Ammon's horn (tissue), 1 donor: ENCODE data around the gene TPPP.
"Not testable (repeated sequence)": the region's sequence is repeated elsewhere in the genome, so short reads cannot be mapped to it uniquely, and the experiment has no call there.

Source experiments
- DNase-seq: peaks from one replicate; pipeline ENCODE4 v3.0.0-alpha.2; 2016; ENCODE audit warnings: low spot score

Gene TPPP

GRCh38 chr5:693271-694041 lies at the start of gene TPPP:
TSS of gene TPPP (minus strand) at chr5:693352. CDS start at chr5:678060, 15,292 bp downstream.
- peak; percentile 87 for DNase-seq

GRCh38 chr5:742276-742675 lies 49.1 kb upstream of the TPPP start:
- DNase-seq = not testable (repeated sequence)

- not testable (repeated sequence) for DNase-seq
Measured at GRCh38 chr5:734145-734544, 41.0 kb upstream of the TPPP start.

- not testable (repeated sequence) for DNase-seq
Measured at GRCh38 chr5:732754-733454, 39.8 kb upstream of the TPPP start.

DNA sequence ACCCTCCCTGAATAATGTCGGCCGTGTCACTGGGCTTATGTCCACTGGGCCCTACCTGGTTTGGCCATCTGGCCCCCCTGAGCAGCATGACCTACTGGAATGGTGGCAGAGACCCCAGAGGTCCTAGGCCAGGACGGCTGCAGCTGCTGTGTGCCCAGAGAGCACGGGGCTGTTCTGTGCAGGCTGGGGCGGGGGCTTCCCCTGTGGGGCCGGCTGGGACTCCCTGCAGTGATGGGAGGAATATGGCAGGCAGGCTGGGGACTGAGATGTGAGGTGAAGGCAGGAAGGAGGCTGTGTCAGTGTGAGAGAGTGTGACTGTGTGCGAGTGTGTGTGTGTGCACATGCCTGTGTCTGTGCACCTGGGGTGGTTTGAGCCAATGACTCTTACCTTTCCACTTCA lies 36.1 kb upstream of the TPPP start:
- DNase-seq = not testable (repeated sequence)

GRCh38 chr5:727087-727486 lies 33.9 kb upstream of the TPPP start:
- DNase-seq = not testable (repeated sequence)

- not testable (repeated sequence) for DNase-seq
Measured at GRCh38 chr5:723865-724264, 30.7 kb upstream of the TPPP start.

GRCh38 chr5:723309-723708 lies 30.2 kb upstream of the TPPP start:
- not testable (repeated sequence) for DNase-seq

DNA sequence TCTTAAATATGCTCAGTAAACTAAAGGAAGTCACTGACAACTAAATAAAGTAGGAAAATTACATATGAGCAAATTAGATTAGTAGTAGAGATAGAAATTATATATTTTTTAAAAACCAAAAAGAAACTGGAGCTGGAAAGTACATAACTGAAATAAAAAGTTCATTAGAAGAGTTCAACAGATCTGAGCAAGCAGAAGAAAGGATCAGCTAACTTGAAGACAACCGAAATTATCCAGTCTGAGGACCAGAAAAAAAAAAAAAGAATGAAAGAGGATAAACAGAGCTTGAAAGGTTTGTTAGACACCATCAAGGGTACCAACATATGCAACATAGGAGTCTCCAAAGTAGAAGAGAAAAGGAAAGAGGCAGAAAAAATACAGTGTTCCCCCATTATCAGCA lies 26.2 kb upstream of the TPPP start:
- not testable (repeated sequence) for DNase-seq

GRCh38 chr5:717143-717542 lies 24.0 kb upstream of the TPPP start:
- peak; percentile 36 for DNase-seq

DNA sequence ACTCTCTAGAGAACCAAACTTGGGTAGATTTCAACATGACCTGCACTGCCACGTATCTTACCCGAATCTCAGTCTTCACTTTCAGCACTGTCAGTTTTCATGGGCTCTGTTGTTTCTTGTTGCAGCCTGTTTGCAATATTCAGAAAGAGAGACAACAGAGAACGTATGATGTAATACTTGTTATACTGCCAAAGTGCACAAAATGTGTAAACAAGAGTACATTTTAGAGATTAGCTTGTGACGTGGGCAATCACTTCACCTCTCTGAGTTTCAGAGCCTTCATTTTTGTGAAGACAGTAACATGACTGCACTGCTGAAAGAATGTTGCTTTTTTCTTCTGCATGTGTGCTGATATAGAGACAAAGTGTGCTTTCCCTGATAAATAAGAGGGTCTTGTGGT lies 23.6 kb upstream of the TPPP start:
- DNase-seq = peak; percentile 60

DNA sequence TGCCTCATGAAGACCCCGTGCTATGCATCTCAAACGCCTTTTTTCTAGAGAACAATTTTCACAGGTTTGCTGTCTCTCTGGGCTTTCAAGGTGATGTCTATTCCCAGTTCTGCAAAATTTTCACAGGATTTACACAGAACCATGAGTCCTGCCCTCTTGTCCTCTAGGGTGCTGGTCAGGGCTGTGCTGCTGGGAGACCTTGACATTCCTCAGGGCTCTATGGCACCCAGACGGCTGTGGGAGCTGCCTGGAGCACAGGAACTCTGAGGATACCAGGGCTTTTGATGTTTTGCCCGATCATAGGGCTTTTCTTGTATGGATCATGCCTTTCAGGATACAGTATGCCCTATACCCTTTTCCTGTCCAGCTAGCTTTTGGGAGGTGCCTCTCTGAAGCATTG lies 22.5 kb upstream of the TPPP start:
- DNase-seq = not testable (repeated sequence)

- DNase-seq = not testable (repeated sequence)
Measured at GRCh38 chr5:714215-715118, 21.3 kb upstream of the TPPP start.

DNA sequence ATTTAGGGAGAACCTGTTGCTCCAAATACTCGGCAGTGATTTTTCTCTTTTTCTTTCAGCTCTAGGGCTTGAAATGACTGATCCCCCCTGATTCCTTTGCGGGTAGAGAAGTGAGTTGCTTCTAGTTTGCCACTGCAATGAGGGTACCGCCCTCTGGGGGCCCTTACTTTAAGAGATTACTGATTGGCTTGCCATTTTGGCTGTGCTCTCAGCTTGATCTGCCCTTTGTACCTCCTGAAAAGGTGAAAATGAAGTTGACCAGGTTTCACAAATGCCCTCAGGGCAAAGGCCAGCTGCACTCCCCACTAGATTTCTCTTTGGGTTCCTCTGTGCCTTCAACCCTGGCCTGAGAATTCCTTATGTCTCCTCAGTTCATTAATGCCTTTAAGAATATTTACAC lies 20.5 kb upstream of the TPPP start:
- not testable (repeated sequence) for DNase-seq

DNA sequence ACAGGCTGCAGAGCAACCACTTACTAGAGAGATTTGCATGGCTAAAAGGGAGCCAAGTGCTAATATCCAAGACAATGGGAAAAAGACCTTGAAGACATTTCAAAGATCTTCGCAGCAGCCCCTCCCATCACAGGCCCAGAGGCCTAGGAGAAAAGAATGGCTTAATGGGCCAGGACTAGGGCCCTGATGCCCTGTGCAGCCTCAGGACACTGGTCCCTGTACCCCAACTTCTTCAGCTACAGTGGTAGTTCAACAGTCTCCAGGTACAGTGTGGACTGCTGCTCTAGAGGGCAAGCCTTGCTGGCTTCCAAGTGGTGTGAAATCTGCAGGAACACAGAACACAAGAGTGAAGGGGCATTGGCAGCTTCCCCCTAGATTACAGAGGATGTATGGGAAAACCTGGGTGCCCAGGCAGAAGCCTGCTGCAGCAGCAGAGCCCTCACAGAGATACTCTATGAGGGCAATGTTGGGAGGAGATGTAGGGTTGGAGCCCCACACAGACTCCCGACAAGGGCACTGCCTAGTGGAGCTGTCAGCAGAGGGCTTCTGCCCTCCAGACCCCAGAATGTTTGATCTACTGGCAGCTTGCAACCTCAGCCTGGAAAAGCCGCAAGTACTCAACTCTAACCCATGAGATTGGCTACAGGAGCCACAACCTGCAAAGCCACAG lies 15.8 kb upstream of the TPPP start:
- DNase-seq = not testable (repeated sequence)

DNA sequence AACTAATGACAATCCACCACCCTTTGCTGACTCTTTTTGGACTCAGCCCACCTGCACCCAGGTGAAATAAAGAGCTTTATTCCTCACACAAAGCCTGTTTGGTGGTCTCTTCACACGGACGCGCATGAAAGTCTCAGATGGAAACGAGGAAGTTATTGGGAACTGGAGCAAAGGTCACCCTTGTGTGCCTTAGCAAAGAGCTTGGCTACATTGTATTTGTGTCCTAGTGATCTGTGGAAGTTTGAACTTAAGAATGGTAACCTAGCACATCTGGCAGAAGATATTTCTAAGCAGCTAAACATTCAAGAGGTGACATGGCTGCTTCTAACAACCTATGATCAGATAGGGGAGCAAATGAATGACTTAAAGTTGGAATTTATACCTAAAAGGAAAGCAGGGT lies 15.2 kb upstream of the TPPP start:
- not testable (repeated sequence) for DNase-seq

DNA sequence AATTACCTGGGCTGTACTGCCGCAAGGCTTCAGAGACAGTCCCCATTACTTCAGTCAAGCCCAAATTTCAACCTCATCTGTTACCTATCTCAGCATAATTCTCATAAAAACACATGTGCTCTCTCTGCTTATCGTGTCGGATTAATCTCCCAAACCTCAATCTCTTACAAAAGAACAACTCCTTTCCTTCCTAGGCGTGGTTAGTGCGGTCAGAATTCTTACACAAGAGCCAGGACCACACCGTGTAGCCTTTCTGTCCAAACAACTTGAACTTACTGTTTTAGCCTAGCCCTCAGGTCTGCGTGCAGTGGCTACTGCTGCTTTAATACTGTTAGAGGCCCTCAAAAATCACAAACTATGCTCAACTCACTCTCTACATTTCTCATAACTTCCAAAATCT lies 13.0 kb upstream of the TPPP start:
- DNase-seq = not testable (repeated sequence)

GRCh38 chr5:696753-697702 lies 3.9 kb upstream of the TPPP start:
- not testable (repeated sequence) for DNase-seq

- DNase-seq = not testable (repeated sequence)
Measured at GRCh38 chr5:696191-696590, 3.0 kb upstream of the TPPP start.

DNA sequence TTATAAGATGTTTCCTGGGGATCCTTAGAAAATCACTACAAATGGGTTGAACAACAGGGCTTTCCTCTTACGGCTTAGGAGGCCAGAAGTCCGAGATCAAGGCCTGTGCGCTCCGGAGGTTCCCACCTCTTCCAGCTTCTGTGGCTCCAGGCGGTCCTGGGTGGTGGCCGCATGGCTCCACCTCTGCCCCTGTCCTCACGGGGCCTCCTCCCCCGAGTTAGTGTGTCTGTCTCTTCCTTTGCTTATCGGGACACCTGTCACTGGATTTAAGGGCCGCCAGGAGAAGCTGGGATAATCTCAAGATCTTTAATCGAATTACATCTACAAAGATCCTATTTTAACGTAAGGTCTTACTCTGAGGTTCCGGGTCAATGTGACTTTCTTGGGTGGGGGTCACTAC lies 2.3 kb upstream of the TPPP start:
- DNase-seq = not testable (repeated sequence)
